SJSA1 (cell line): ENCODE results near the gene TULP1. TPM values are rescaled to one million over a fixed set of nuclear protein-coding genes. Genes with fewer than 3 reads are reported as not detected.
A peak's percentile ranks its signal among the peaks of the same experiment; 100 is the strongest.

Experiments
- DNase-seq, 2 experiments: peaks; one replicate each; pipeline ENCODE4 v3.0.0-alpha.2; 2015 to 2020; ENCODE audit warnings: low spot score in 2 of 2, low read depth in 1 of 2
- H3K27ac ChIP-seq: fragments of 250-450 bp; sonication (Bioruptor Pico); 2 replicates; pipeline ENCODE4 v1.5.1; 2020; ENCODE audit warnings: mild to moderate bottlenecking, moderate library complexity
- H3K27me3 ChIP-seq: fragments of 250-450 bp; sonication (Bioruptor Pico); replicated peaks from 2 replicates; pipeline ENCODE4 v1.5.1; 2020; ENCODE audit warnings: mild to moderate bottlenecking, moderate library complexity
- H3K36me3 ChIP-seq: fragments of 250-450 bp; sonication (Bioruptor Pico); 2 replicates; pipeline ENCODE4 v1.5.1; 2020; ENCODE audit warnings: mild to moderate bottlenecking
- H3K4me1 ChIP-seq: fragments of 250-450 bp; sonication (Bioruptor Pico); replicated peaks from 2 replicates; pipeline ENCODE4 v1.6.1; 2021; ENCODE audit warnings: mild to moderate bottlenecking
- H3K4me3 ChIP-seq: fragments of 250-450 bp; sonication (Bioruptor Pico); 2 replicates; pipeline ENCODE4 v1.5.1; 2020; ENCODE audit warnings: mild to moderate bottlenecking
- H3K9me3 ChIP-seq: fragments of 250-450 bp; sonication (Bioruptor Pico); replicated peaks from 2 replicates; pipeline ENCODE4 v1.5.1; 2020; ENCODE audit warnings: mild to moderate bottlenecking
- total RNA-seq: library from RNA; depleted of rRNA; stranded (reverse); fragments of >200 nt; shearing (Covaris generic); gene quantifications from 2 replicates; pipeline ENCODE4 v1.2.3, GENCODE V29; 2014

TULP1 gene
- total RNA-seq, 1 experiment from 2014 or later = not detected

GRCh38 chr6:35489995-35490791 is 22.5 kb downstream of the TULP1 start:
- Histone ChIP-seq H3K4me3 (no peak overlapping the region), H3K4me1 (peaks cover 97% of the 10 kb centered on the region), H3K9me3 (no peaks in the 10 kb centered on the region), H3K36me3 (peaks cover 22% of the 10 kb centered on the region), H3K27me3 (no peaks in the 10 kb centered on the region), H3K27ac (peak overlapping the region; percentile 55)
- DNase-seq = peak; percentile 71 to 97

GRCh38 chr6:35489066-35489465 is 23.6 kb downstream of the TULP1 start:
- Histone ChIP-seq H3K36me3 (peaks cover 33% of the 10 kb centered on the region), H3K27ac (no peak overlapping the region), H3K4me1 (peaks cover 94% of the 10 kb centered on the region), H3K4me3 (no peak overlapping the region), H3K27me3 (no peaks in the 10 kb centered on the region), H3K9me3 (no peaks in the 10 kb centered on the region)
- no peak for DNase-seq

DNA sequence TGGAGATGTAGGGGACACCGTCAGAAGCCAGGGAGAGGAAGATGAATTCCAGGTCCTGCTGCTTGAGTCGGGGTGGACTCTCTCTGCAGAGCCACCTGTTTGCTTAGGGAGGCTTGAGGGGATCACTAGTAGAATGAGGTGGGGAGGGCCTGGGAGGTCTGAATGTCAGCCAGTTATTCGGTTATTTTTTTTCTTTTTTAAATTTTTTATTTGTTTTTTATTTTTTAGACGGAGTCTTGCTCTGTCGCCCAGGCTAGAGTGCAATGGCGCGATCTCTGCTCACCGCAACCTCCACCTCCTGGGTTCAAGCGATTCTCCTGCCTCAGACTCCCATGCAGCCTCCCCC is 24.2 kb downstream of the TULP1 start:
- Histone ChIP-seq H3K9me3 (no peaks in the 10 kb centered on the region), H3K36me3 (peaks cover 31% of the 10 kb centered on the region), H3K27me3 (no peaks in the 10 kb centered on the region), H3K4me1 (peaks cover 88% of the 10 kb centered on the region), H3K4me3 (no peak overlapping the region), H3K27ac (no peak overlapping the region)
- DNase-seq = no peak

DNA sequence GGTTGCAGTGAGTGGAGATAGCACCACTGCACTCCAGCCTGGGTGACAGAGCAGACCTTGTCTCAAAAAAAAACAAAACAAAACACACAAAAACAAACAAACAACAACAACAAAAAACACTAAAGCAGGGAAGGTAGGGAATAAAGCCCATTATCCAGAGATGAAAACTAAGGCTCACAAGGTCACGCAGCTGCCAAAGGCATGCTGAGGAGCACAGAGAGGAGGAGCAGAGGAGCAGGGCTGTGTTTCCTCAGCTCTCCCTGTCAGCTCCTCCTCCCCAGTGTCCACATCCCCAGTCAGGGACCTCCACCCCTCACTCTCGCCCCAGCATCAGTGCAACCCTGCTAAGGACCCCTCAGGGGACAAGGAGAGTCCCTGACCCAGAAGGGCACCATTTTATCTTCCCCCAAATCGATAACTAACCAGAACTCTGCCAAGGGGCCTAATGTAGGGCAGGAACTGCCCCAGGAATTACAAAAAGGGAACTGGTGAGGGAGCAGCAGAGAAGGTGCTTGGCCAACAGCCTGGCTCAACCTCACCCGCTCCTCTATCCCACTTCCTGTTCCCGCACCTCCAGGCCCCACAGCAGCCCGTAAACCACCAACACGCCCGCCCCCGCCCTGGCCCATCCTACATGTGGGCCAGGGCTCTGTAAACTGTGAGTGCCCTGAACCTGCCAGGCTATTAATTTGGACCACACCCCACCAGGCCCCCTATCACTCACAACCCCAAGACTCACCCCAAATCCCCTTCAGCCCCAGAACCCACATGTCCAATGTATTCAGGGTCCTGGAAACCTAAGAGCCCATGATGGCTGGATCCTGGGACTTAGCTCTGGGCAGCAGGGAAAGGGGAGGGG is 24.8 kb downstream of the TULP1 start:
- no peak for DNase-seq
- Histone ChIP-seq H3K36me3 (peaks cover 33% of the 10 kb centered on the region), H3K4me1 (peaks cover 82% of the 10 kb centered on the region), H3K27ac (peak overlapping the region; percentile 28; the same call in 1 of the 2 replicates), H3K4me3 (no peak overlapping the region), H3K9me3 (no peaks in the 10 kb centered on the region), H3K27me3 (no peaks in the 10 kb centered on the region)

GRCh38 chr6:35486005-35486925 is 26.4 kb downstream of the TULP1 start:
- no peaks in the 10 kb centered on the region for H3K27me3 ChIP-seq
- H3K36me3 ChIP-seq = peaks cover 46% of the 10 kb centered on the region
- no peaks in the 10 kb centered on the region for H3K9me3 ChIP-seq
- no peak for DNase-seq
- H3K27ac ChIP-seq = peak overlapping the region; percentile 93
- H3K4me3 ChIP-seq = no peak overlapping the region
- H3K4me1 ChIP-seq = peaks cover 66% of the 10 kb centered on the region

DNA sequence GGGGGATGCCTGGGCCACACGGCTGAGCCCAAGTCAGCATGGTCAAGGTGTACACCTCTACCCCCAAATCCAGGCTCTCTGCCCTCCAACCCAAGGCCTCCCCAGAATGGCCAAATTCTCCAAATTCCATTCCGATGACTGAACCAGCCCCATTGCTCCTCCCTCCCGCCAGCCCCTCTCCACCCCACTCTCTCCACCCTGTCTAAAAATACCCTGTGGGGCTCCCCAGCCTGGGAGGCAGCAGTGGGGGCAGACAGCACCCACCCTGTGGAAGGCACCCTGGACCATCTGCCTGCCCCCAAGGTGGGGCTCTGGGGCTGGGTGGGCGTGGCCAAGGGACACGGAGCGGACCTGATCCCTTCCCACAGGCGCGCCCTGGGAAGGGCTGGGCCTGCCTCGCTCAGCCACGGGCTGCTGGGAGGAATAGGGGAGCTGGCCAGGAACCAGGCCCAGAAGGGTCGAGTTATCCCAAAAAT is 27.3 kb downstream of the TULP1 start:
- peaks cover 52% of the 10 kb centered on the region for H3K36me3 ChIP-seq
- peaks cover 58% of the 10 kb centered on the region for H3K4me1 ChIP-seq
- H3K27ac ChIP-seq = peak overlapping the region; percentile 93
- no peak overlapping the region for H3K4me3 ChIP-seq
- no peaks in the 10 kb centered on the region for H3K27me3 ChIP-seq
- H3K9me3 ChIP-seq = no peaks in the 10 kb centered on the region
- DNase-seq = peak; percentile 95 to 97

- peaks cover 57% of the 10 kb centered on the region for H3K36me3 ChIP-seq
- H3K27me3 ChIP-seq = no peaks in the 10 kb centered on the region
- peak in 1 of 2 experiments; percentile 73 for DNase-seq
- H3K27ac ChIP-seq = peak overlapping the region; percentile 93
- H3K4me3 ChIP-seq = no peak overlapping the region
- H3K4me1 ChIP-seq = peaks cover 53% of the 10 kb centered on the region
- H3K9me3 ChIP-seq = no peaks in the 10 kb centered on the region
Observed at GRCh38 chr6:35484921-35485392, 27.7 kb downstream of the TULP1 start.

- H3K27ac ChIP-seq = peak overlapping the region; percentile 93; the same call in 1 of the 2 replicates
- H3K36me3 ChIP-seq = peaks cover 65% of the 10 kb centered on the region
- H3K4me3 ChIP-seq = no peak overlapping the region
- H3K9me3 ChIP-seq = no peaks in the 10 kb centered on the region
- peaks cover 44% of the 10 kb centered on the region for H3K4me1 ChIP-seq
- DNase-seq = no peak
- no peaks in the 10 kb centered on the region for H3K27me3 ChIP-seq
Observed at GRCh38 chr6:35483893-35484645, 28.6 kb downstream of the TULP1 start.

- Histone ChIP-seq H3K27me3 (no peaks in the 10 kb centered on the region), H3K36me3 (peaks cover 68% of the 10 kb centered on the region), H3K27ac (no peak overlapping the region), H3K4me1 (peaks cover 38% of the 10 kb centered on the region), H3K9me3 (no peaks in the 10 kb centered on the region), H3K4me3 (no peak overlapping the region)
- DNase-seq = no peak
Observed at GRCh38 chr6:35483490-35483889, 29.2 kb downstream of the TULP1 start.

GRCh38 chr6:35483062-35483461 is 29.6 kb downstream of the TULP1 start:
- no peaks in the 10 kb centered on the region for H3K9me3 ChIP-seq
- H3K4me1 ChIP-seq = peaks cover 34% of the 10 kb centered on the region
- H3K4me3 ChIP-seq = no peak overlapping the region
- H3K27me3 ChIP-seq = no peaks in the 10 kb centered on the region
- DNase-seq = no peak
- H3K36me3 ChIP-seq = peaks cover 73% of the 10 kb centered on the region
- no peak overlapping the region for H3K27ac ChIP-seq

DNA sequence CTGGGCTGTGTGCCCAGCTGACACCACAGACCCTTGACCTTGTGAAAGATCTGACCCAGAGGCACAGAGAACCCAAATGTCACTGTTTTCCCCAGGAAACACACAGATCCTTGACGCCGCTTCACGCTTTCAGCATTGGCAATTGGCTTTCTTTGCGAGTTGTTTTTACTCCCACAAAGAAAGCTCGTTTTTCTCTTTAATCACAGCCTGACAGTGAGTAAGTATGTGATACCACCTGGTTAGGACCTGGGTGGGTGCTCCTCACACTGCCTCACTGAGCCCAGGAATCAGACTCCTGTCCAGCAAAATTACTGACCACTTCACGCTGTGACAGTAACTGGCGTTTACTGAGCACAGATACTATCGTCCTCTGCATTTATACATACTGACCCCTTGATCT is 31.5 kb downstream of the TULP1 start:
- no peak overlapping the region for H3K27ac ChIP-seq
- peaks cover 19% of the 10 kb centered on the region for H3K4me1 ChIP-seq
- H3K9me3 ChIP-seq = no peaks in the 10 kb centered on the region
- H3K27me3 ChIP-seq = no peaks in the 10 kb centered on the region
- DNase-seq = no peak
- H3K36me3 ChIP-seq = peaks cover 80% of the 10 kb centered on the region
- no peak overlapping the region for H3K4me3 ChIP-seq

- H3K4me3 ChIP-seq = no peak overlapping the region
- H3K27me3 ChIP-seq = no peaks in the 10 kb centered on the region
- H3K4me1 ChIP-seq = peaks cover 8% of the 10 kb centered on the region
- H3K27ac ChIP-seq = no peak overlapping the region
- no peak for DNase-seq
- H3K9me3 ChIP-seq = no peaks in the 10 kb centered on the region
- peaks cover 79% of the 10 kb centered on the region for H3K36me3 ChIP-seq
Observed at GRCh38 chr6:35480176-35480575, 32.5 kb downstream of the TULP1 start.
